SK-N-MC (cell line): ENCODE results near the gene TNFAIP2.

Experiments used
- EZH2 ChIP-seq: fragments of 200-600 bp; sonication (generic); IDR thresholded peaks from one replicate; pipeline ENCODE4 v1.6.1; 2017; ENCODE audit warnings: antibody characterized with exemption
- POLR2AphosphoS5 ChIP-seq: IDR thresholded peaks from 2 replicates; pipeline ENCODE4 v1.6.1; 2012; ENCODE audit warnings: mild to moderate bottlenecking, low read depth, low read length, borderline replicate concordance

DNA sequence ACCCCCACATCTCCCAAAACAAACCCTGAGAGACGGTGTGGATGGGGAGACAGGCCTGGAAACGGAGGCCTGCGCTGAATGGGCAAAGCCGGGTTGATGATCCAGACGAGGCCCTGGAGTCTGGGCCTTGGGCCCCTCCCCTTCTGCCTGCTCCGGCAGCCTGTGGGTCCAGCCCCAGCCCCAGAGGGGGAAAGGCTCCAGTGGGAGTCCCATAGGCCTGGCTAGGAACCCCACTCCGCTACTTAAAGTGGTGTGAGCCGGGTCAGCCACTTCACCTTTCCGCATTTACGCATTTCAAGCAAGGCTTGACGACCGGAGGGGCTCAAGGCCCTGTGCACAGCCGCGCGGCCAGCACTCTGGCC is 695 bp upstream of the TNFAIP2 start:
- TF ChIP-seq EZH2 (no peak), POLR2AphosphoS5 (no peak)
